HG03280 (cell line): ENCODE measurements around the gene CALCOCO1.
"Not testable (repeated sequence)": the region's sequence is repeated elsewhere in the genome, so short reads cannot be mapped to it uniquely, and the experiment has no call there.

Experiments used
- ATAC-seq: cut with Tn5 transposase; IDR thresholded peaks from one replicate; pipeline ENCODE4 v1.9.1; 2021; ENCODE audit warnings: mild to moderate bottlenecking, moderate library complexity; ENCODE audit not compliant: unreplicated experiment

Gene CALCOCO1

GRCh38 chr12:53734425-53734824 lies 7.2 kb upstream of the CALCOCO1 start:
- ATAC-seq: no peak

- no peak for ATAC-seq
Measured at GRCh38 chr12:53733807-53734200, 6.6 kb upstream of the CALCOCO1 start.

GRCh38 chr12:53733051-53733806 lies 6.0 kb upstream of the CALCOCO1 start:
- no peak for ATAC-seq

- ATAC-seq: no peak
Measured at GRCh38 chr12:53729644-53730043, 2.4 kb upstream of the CALCOCO1 start.

GRCh38 chr12:53728206-53728605 lies 954 bp upstream of the CALCOCO1 start:
- ATAC-seq: no peak

GRCh38 chr12:53726946-53727309 lies 324 bp downstream of the CALCOCO1 start:
- ATAC-seq: no peak

DNA sequence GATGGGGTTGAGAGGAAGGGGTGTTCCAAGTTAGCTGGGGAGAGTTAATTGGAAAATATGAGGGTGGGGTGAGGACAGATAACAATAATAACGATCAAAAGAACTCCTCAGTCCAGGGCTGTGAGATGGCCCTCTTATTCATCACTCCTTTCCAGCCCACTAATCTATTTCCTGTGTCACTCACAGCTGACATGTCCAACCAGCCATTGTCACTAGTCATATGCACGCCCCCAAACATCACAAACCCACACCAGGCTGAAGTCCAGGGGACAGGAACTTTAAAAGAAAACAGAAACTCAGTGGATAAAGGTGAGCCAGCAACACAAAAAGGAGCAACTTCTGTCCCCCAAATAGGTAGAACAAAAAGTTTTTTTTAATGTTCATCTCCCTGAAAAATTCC lies 911 bp downstream of the CALCOCO1 start:
- ATAC-seq: no peak

GRCh38 chr12:53725824-53726223 lies 1.4 kb downstream of the CALCOCO1 start:
- ATAC-seq: no peak

DNA sequence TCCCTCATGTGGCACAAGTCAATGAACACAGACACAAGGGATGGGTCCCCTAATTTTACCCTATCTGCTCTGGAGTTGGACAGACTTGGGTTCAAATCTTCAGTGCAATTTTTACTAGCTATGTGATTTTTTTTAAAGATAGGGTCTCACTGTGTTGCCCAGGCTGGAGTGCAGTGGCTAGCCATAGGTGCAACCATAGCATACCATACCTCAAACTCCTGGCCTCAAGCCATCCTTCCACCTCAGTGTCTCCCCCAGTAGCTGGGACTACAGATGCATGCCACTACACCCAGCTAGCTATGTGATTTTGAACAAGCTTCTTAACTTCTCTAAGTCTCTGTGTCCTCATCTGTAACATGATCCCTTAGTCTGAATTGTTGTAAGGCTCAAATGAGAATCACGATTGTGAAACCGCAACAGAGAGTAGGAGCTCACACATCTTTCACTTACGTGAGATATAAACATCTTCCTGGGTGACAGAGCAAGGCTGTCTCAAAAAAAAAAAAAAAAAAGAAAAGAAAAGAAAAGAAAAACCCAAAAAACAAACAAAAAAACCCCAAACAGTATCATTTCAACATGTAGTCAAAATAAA lies 4.7 kb downstream of the CALCOCO1 start:
- ATAC-seq: no peak

- ATAC-seq: no peak
Measured at GRCh38 chr12:53720946-53721345, 6.3 kb downstream of the CALCOCO1 start.

DNA sequence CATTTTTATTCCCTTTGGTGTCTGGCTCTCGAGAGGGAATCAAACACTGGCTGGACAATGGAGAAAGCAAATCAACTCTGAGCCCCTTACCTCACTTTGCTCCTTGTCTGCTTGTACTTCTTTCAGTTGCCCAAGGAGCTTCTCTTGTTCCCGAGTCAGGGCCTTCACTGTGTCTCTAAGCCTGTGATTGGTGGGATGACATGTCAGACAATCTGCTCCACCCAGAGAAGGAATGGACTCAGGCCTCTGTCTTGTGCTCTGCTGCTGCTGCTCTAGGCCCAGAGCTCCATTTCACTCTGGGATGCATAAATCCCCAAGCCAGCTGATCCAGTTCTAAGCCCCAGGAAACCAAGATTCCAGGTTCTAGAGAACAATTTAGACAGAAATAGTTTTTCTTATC lies 7.6 kb downstream of the CALCOCO1 start:
- no peak for ATAC-seq

- ATAC-seq: not testable (repeated sequence)
Measured at GRCh38 chr12:53718567-53718966, 8.7 kb downstream of the CALCOCO1 start.

DNA sequence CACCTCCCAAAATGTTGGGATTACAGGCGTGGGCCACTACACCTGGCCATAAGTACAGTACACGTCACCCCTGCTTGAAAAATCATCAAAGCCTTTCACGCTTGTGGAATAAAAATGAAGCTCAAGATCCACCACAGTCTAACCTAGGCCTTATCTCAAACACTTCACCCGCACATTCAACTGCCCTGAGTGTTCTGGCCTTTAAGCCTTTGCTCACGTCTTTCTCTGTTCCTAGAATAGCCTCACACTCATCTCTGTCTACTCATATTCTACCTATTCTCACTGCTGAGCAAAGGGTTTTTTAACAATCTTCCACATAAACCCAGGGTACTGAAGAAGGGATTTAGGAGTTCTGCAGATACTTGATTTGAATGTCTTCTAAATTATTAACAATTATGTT lies 9.9 kb downstream of the CALCOCO1 start:
- ATAC-seq: no peak

- no peak for ATAC-seq
Measured at GRCh38 chr12:53714004-53714403, 13.2 kb downstream of the CALCOCO1 start.

DNA sequence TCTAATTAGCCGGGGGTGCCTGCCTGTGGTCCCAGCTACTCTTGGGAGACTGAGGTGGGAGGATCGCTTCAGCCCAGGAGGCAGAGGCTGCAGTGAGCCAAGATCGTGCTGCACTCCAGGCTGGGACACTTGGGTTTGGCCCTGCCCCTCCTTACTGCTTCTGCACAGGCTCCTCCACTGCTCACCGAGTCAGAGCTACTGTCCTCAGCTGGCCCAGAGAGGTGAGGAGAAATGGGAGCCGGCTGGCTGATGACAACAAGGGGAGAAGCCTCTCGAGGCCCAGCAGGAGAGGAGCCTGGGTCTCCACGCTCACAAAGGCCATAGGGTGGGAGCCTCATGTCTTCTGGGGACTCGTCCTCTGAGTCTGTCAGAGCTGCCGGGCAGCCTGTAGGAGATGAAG lies 13.7 kb downstream of the CALCOCO1 start:
- ATAC-seq: no peak

- ATAC-seq: no peak
Measured at GRCh38 chr12:53712059-53712643, 15.1 kb downstream of the CALCOCO1 start.

DNA sequence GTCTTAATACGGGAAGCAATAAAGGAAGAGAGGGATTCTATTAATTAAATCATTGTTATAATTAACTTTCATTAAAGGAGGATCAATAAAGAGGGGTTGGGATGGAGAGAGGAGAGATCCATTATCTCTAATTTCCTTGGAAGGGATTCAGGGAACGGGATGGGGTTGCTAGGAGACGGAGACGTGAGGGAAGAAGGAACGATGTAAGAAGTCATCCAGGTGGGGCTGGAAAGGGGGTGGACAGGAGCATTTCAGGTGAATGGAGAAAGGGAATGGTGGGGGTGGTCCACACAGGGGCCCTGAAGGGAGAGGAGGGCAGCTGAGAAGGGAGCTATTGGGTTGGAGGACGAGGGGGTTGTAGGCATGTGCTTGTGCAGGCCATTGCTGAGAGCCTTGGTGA lies 17.2 kb downstream of the CALCOCO1 start:
- ATAC-seq: no peak

- no peak for ATAC-seq
Measured at GRCh38 chr12:53709671-53710070, 17.6 kb downstream of the CALCOCO1 start.

- ATAC-seq: no peak
Measured at GRCh38 chr12:53706080-53706479, 21.2 kb downstream of the CALCOCO1 start.

GRCh38 chr12:53703756-53704155 lies 23.5 kb downstream of the CALCOCO1 start:
- no peak for ATAC-seq

DNA sequence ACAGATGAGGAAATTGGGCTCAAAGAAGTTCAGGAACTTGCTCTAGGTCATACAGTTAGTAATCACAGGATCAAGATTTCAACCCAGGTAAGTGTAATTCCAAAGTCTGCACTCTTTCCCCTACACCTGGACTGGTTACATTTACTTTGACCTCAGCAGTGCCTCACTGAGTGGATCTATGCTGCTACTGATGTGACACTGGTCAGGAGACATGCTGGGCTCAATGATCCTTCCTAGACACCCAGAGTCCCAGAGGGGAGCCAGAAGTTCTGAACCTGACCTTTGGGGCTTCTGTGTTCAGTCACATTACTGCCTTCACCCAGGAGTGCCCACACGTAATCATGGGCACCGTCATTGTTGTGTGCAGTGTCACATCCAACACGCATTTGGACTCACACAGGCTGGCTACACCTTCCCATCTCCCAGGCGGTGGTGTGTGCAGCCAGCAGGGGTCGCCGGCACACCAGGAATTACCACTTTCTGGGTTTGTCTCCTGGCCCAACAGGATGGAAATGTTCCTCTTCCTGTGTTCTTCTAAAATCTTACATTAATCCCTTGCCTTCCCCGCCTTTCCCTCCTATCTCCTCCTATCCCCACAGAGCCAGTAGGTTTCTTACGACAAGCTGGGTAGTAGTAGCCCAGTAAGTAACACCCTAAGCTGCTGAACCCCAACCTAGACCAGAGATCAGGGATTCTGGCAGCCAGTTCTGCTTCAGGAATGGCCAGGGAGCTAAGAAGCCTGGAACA lies 25.6 kb downstream of the CALCOCO1 start:
- no peak for ATAC-seq

- no peak for ATAC-seq
Measured at GRCh38 chr12:53700567-53700966, 26.7 kb downstream of the CALCOCO1 start.
